Endometrial microvascular endothelial cells (primary cell): ENCODE data around the gene ARL15. TPM values are rescaled to one million over a fixed set of nuclear protein-coding genes. Genes with fewer than 3 reads are reported as not detected.

Experiments
- in situ Hi-C: cut with HindIII; loops from 2 replicates; pipeline ENCODE4 v1.10.0; 2017; ENCODE audit warnings: low sequenced_read_pairs, low pct_unique_long_range_greater_than_20kb; ENCODE audit errors: inconsistent ontology term
- total RNA-seq: library from RNA; depleted of rRNA; stranded (reverse); fragments of >200 nt; gene quantifications from one replicate; pipeline ENCODE4 v1.2.3, GENCODE V29; 2015; ENCODE audit errors: inconsistent ontology term

ARL15 gene
- total RNA-seq, 1 donor from 2014 or later = 9.0 TPM

- in situ Hi-C loops = no loop called here
Observed at GRCh38 chr5:53943938-53944337, 366.4 kb downstream of the ARL15 start.

DNA sequence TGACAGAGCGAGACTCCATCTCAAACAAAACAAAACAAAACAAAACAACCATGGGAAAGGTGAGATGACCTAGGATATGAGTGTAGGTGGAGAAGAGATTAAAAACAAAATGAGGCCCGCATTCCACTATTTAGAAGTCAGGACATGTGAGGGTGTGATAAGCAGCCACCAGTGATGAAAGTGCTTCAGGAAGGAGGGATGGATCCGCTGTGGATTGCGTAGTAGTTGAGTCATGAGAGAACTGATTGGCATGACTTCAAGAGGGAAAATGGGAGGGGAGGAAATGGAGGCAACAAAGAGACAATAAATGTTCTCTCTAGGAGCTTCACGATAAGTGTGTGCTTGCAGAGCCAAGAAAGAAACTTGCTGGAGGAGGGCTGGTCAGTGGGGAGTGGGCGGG lies 367.6 kb downstream of the ARL15 start:
- in situ Hi-C loops = no loop called here

- in situ Hi-C loops = no loop called here
Observed at GRCh38 chr5:53940921-53941320, 369.5 kb downstream of the ARL15 start.

DNA sequence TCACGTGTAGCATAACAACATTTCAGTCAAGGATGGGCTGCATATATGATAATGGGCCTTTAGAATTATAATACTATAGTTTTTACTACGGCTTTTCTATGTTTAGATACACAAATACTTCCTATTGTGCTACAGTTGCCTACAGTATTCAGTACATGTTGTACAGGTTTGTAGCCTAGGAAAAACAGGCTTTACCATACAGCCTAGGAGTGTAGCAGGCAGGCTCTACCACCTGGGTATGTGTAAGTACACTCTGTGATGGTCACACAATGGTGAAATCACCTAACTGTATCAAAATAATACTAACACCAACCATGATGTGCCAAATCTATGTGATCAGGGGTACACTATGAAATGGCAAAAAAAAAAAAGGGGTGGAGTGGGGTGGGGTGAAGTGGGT lies 372.9 kb downstream of the ARL15 start:
- in situ Hi-C loops = no loop called here

GRCh38 chr5:53936481-53937352 lies 373.7 kb downstream of the ARL15 start:
- in situ Hi-C loops = no loop called here

- in situ Hi-C loops = no loop called here
Observed at GRCh38 chr5:53934151-53934820, 376.1 kb downstream of the ARL15 start.

DNA sequence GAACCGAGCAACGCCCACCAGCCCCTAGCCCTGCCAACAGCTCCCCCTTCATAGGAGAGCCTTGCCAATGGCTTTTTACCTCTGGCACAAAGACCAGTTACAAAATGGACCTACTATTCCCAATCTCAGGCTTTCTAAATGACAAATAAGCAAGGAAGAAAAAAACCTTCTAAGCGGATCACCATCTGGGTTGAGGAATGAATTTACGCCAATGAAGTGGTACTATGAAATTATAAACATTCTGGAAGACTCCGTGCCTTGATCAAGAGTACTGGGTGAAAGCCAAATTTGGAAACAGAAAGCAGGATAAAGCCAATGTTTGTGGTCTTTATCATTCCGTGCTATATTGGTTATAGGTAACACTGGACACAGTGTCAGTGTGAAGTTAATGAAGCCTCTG lies 378.0 kb downstream of the ARL15 start:
- in situ Hi-C loops = no loop called here

DNA sequence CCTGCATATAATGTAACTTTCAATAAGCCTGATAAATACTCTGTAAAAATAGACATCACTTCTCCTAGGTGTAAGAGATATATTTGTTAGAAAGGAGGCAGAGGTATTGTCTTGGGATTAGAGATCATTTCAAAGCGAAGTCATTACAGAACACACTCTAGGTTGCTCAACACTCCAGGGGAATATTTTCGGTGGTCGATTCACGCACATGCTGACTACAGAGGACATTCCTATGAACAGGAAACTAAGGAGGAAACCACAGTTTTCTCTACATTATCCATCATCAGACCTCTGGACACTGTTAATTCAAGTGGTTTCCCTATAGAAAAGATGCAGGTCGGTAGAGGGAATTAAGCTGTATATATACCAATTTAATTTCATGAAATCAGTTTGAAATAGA lies 379.9 kb downstream of the ARL15 start:
- in situ Hi-C loops = no loop called here

DNA sequence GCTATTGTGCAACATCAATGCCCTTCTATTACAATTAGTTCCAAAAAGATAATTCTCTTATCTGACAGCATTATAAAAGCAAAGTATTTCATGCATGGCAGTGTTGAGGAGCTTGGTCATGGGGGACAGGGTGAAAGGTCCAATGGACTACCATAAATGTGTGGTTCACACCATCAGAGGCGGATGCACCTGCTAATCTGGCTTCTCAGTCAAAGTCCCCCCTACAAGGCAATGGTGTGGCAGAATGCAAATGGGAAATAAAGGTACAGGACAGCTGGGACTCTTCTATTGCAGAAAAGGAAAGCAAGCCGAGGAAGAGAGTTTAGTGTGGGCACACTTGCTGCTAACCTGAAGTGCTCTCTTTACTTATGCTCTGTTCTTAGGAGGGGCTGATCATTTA lies 380.8 kb downstream of the ARL15 start:
- in situ Hi-C loops = no loop called here

DNA sequence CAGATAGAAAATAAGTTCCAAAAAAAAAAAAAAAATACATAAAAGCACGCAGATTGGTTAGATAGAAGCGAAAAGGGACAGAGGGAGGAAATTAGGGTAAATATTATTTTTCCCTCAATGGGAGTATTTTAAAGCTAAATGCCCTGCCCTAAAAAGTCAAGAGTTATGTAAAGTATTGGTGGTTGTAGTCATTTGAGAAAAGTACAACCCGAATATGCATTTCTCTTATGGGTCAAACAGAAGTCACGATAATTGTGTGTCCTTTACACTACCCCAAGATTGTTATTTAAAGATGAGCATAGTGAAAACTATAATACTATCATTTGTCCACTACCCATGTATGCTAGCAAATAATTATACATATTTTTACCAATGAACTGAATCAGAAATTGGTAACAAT lies 381.2 kb downstream of the ARL15 start:
- in situ Hi-C loops = no loop called here

GRCh38 chr5:53928641-53929040 lies 381.7 kb downstream of the ARL15 start:
- in situ Hi-C loops = no loop called here

GRCh38 chr5:53927668-53928247 lies 382.6 kb downstream of the ARL15 start:
- in situ Hi-C loops = no loop called here

DNA sequence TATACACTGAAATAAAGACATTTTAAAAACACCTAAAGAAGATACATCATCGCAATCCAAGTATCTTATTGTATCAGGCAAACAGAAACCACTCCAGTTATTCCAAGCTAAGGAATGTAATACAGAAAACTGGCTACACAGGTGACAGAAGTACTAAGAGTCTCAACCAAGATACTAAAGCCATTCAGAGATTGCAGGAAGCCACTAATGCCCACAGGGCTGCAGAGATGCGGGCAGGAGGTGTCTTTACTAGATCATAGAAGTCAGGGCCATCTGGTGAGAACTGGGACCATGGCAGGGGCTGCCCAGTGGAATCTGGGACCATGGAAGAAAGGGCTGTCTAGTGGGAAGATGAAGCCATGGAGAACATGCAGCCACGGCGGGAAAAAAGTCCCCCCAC lies 384.3 kb downstream of the ARL15 start:
- in situ Hi-C loops = no loop called here

DNA sequence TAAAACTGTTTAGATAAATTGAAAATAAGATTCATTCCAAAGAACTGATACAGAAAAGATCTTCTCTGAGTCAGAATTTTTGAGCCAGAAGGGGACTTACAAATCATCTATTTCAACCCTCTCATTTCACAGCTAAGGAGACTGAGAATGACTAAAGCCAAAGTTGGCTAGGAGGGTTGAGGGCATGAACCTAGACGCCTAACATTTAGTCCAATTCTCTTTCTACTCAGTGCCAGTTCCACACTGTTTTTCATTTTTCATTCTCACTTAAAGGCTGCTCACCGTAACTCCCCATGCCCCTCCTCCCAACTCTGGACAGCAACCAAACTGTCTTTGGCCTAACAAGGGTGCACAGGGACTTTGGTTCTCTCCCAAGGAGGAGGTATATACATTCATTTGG lies 386.0 kb downstream of the ARL15 start:
- in situ Hi-C loops = no loop called here

DNA sequence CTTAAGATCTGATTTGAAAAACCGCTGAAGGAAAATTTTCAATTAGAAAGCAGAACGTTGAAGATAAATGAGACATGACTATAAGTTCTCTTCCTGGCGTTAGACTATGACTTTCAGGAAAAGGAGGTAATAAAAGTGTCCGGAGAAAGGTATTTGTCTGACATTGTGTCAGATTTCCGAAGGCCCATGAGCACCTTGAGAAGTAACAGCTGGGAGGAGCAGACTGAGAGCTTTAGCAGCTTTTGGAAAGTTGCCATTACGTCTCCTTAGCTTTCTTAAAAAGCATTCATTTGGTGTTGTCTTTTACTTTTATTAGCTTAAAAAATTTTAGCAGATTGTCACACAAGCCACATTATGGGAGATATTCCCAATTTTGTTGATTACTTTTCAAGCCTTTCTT lies 386.4 kb downstream of the ARL15 start:
- in situ Hi-C loops = no loop called here

GRCh38 chr5:53922508-53923498 lies 387.6 kb downstream of the ARL15 start:
- in situ Hi-C loops = no loop called here

DNA sequence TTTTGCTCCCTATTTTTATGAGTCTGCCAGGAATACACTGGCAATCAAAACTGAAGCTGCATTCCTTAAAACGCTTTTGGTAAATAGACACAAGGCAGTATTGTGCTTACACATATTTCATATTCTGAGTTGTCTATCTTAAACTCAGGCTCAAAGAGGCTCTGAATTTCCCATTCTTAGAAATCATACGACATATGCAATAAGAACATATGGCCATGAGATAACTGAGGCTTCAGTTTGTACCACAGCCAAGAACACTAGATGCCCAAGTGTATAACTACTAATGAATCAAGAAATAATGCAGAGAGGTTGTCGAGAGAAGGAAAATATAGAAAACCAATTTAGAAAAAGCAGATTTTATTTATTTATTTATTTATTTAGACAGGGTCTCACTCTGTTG lies 392.5 kb downstream of the ARL15 start:
- in situ Hi-C loops = no loop called here

DNA sequence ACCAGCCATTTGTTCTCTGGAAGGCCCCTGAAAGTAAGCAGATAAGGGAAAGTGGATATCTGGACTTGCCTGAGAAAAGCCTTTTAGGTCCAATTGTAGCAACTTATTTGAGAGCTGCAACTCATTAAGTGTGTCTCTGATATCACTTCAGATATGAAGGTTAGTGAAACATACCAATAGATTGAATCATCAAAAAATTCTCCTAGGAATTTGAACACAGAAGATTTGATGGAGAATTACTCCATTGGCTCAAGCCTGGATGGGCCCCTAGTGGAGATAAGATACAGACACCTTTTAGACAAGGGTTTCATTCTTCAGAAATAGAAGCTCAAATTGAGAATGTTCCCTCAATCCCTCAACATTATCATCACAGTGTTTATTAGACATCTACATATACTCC lies 393.3 kb downstream of the ARL15 start:
- in situ Hi-C loops = no loop called here

- in situ Hi-C loops = no loop called here
Observed at GRCh38 chr5:53915120-53915519, 395.3 kb downstream of the ARL15 start.
